RWPE1 (cell line): ENCODE data around the gene YPEL4.

Experiments
- CTCF ChIA-PET: fragments of 350-600 bp; sonication (Branson Sonifier 250); formaldehyde crosslinking; extraction: SDS; loops from one replicate; lab custom pipeline; 2021; lab: Yijun Ruan, JAX
- POLR2A ChIA-PET: fragments of 400-600 bp; formaldehyde crosslinking; extraction: SDS; loops from one replicate; lab custom pipeline; 2020; ENCODE audit warnings: antibody characterized with exemption; ENCODE audit not compliant: low non-redundant PET; lab: Yijun Ruan, JAX
- DNase-seq: peaks from one replicate; pipeline ENCODE4 v3.0.0; 2012; ENCODE audit warnings: low spot score
- H3K27ac ChIP-seq: fragments of 450-650 bp; 2 replicates; pipeline ENCODE4 v1.5.1; 2017
- TF ChIP-seq, protein P1 (sequence below): fragments of 450-650 bp; conservative IDR thresholded peaks from 2 replicates; pipeline ENCODE4 v1.5.1; 2017; ENCODE audit warnings: low read depth, mild to moderate bottlenecking

Gene YPEL4

DNA sequence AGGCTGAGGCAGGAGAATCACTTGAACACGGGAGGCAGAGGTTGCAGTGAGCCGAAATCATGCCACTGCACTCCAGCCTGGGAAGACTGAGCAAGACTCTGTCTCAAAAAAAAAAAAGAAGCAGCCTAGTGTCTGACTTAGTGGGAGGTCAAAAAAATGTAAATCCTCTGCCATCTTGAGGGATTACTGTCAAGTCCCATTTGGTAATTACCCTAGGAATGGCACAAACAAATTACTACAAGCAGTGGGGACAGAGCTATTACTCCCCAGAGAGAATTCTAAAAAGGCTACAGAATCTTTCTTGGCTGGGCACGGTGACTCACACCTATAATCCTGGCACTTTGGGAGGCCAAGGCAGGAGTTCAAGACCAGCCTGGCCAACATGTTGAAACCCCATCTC is 48.4 kb downstream of the YPEL4 start:
- no peak for DNase-seq
- ChIA-PET CTCF (no interaction called here), POLR2A (no interaction called here)
- TF ChIP-seq, protein P1, sequence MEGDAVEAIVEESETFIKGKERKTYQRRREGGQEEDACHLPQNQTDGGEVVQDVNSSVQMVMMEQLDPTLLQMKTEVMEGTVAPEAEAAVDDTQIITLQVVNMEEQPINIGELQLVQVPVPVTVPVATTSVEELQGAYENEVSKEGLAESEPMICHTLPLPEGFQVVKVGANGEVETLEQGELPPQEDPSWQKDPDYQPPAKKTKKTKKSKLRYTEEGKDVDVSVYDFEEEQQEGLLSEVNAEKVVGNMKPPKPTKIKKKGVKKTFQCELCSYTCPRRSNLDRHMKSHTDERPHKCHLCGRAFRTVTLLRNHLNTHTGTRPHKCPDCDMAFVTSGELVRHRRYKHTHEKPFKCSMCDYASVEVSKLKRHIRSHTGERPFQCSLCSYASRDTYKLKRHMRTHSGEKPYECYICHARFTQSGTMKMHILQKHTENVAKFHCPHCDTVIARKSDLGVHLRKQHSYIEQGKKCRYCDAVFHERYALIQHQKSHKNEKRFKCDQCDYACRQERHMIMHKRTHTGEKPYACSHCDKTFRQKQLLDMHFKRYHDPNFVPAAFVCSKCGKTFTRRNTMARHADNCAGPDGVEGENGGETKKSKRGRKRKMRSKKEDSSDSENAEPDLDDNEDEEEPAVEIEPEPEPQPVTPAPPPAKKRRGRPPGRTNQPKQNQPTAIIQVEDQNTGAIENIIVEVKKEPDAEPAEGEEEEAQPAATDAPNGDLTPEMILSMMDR = no peak
- H3K27ac ChIP-seq = no peak overlapping the region

DNA sequence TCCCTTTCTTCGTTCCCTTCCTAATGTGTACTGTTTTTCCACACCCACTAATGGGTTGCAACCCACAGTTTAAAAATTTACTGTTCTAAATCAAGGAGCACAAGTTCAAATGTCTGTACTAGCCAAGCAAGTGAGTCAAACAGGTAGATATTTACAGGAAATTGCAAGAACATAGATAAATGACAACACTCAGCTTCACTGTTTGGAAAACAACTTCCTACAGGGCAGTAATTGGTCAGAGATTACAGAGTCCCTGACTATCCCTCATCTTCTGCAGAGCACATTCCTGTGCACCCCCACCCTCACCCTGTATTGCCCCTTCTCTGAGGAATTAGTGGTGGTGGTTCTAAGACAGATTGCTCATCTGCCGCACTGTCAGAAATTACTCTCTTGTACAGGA is 50.3 kb downstream of the YPEL4 start:
- TF ChIP-seq, protein P1 = no peak
- ChIA-PET POLR2A (no interaction called here), CTCF (interaction anchor here (1.1 kb wide), 1 partner anchor 31 kb away, joined by 3 read pairs; the partner anchor contains the start of gene UBE2L6)
- no peak for DNase-seq
- no peak overlapping the region for H3K27ac ChIP-seq

DNA sequence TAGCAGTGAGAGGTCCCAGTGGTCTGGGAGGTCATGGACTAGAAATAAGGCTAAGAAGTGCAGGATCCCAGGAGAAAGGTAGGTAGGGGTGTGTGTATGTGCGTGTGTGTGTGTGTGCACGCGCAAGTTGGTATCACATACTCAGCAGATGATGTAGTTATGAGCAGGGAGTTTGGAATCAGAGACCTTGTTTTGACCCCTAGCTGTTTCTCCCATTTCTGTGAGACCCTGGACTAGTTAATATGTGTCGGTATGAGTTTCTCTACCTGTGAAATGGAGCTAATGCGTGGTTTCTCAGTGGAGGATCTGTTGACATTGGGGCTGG is 50.9 kb downstream of the YPEL4 start:
- ChIA-PET CTCF (interaction anchor here (1.1 kb wide), 1 partner anchor 31 kb away, joined by 3 read pairs; the partner anchor contains the start of gene UBE2L6), POLR2A (no interaction called here)
- TF ChIP-seq, protein P1 = no peak
- no peak overlapping the region for H3K27ac ChIP-seq
- no peak for DNase-seq

DNA sequence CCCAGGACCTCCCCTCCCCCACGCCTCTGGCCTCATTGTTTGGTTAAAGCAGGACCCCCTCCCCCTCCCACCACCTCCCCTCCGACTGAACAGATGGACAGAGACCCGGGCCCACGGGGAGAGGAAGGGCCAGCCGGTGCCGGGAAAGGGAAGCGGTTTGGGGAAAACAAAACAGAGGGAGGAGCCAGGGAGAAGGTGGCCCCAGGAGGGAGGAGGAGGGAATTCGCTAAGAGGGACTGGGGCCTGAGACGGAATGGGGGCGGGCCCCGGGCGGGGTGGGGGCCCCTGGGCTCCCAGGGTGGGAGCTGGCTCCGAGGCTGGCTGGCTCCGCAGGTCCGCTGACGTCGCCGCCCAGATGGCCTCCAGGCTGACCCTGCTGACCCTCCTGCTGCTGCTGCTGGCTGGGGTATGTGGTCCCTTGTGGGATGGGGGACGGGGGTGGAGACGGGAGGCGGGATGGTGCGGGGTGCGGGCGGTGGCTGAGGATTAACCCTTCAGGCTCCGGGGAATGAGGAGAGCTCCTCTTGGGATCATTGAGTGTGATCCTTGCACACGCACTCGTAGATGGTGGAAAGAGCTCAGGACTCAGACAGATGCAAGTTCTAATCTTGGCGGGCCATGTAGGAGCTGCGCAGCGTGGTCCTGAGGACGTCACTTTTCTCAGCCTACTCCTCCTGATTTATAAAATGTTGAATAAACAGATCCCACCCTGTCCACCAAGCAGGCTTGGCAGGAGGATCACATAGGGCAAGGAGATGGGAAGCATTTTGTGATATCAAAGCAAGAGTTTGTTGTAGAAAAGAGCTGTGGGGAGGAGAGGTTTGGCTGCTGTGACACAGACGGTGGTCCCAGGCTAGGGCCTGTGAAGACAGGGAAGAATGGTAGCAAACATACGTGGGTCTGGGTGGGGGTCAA is 51.5 kb downstream of the YPEL4 start:
- TF ChIP-seq, protein P1 = no peak
- no peak overlapping the region for H3K27ac ChIP-seq
- no peak for DNase-seq
- CTCF ChIA-PET = interaction anchor here (1.1 kb wide), 1 partner anchor 30 kb away, joined by 3 read pairs; the partner anchor contains the start of gene UBE2L6
- POLR2A ChIA-PET = no interaction called here

DNA sequence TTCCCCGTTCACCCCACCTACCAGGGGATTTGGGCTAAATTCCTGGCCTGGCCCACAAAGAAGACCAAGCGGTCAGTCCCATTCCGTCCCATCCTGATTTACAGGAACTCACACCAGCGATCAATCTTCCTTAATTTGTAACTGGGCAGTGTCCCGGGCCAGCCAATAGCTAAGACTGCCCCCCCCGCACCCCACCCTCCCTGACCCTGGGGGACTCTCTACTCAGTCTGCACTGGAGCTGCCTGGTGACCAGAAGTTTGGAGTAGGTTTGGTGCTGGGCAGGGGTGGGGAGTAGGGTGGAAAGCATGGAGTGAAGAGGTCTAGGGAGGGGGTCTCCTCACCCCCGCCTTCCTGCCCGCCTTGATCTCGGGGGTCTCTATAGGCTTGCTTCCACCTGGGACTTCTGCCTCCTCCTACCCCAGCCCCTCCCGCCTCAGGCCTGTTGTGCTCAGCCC is 52.2 kb downstream of the YPEL4 start, which contains the start of gene SERPING1:
Gene SERPING1 (plus strand): TSS at position 225 of the 455 bp plus-strand sequence. CDS start 586 bp downstream, outside the sequence.
- DNase-seq = no peak
- CTCF ChIA-PET = no interaction called here
- H3K27ac ChIP-seq = no peak within 1 kb of the TSS
- POLR2A ChIA-PET = no interaction called here
- TF ChIP-seq, protein P1 = no peak

DNA sequence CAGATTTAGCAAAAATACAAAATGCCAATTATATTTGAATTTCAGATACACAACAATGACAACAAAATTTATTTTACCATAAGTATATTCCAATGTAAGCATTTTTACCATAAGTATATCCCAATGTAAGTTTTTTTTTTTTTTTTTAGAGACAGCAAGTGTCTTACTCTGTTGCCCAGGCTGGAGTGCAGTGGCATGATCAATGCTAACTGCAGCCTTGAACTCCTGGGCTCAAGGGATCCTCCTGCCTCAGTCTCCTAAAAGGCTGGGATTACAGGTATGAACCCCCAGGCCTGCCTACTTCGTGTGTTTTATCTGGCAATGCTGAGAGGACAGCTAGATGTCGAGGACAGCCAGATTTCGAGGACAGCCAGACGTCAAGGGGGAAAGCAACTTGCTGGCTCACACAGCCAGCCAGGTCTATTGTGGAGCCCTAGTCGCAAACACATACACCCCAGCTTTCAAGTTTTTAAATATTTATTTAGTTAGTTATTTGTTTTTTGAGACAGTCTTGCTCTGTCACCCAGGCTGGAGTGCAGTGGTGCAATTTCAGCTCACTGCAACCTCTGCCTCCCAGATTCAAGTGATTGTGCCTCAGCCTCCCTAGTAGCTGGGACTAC is 53.3 kb downstream of the YPEL4 start:
- CTCF ChIA-PET = interaction anchor here (0.5 kb wide), 1 partner anchor 754 kb away, joined by 4 read pairs; no protein-coding TSS in a partner anchor
- DNase-seq = no peak
- TF ChIP-seq, protein P1 = no peak
- POLR2A ChIA-PET = no interaction called here
- no peak overlapping the region for H3K27ac ChIP-seq
